Activated T-cell treated with anti-CD3 and anti-CD28 coated beads, Interleukin-2, amount 50 U/mL, for 4 hours (primary cell): ENCODE measurements around the gene RAB11FIP3. TPM values are rescaled to one million over a fixed set of nuclear protein-coding genes. Genes with fewer than 3 reads are reported as not detected.

Experiments used
- ATAC-seq, 2 donors: fragments of 200-7000 bp; cut with Tn5 transposase; one replicate each; pipeline ENCODE4 v1.10.0; 2021
- DNase-seq: peaks from one replicate; pipeline ENCODE4 v3.0.0-alpha.2; 2020
- H3K27me3 Mint-ChIP-seq: one replicate; pipeline ENCODE4 v1.8.0; 2021; ENCODE audit warnings: low read depth, mixed read lengths
- H3K36me3 Mint-ChIP-seq: one replicate; pipeline ENCODE4 v1.8.0; 2022; ENCODE audit warnings: mixed read lengths; ENCODE audit not compliant: insufficient read depth
- H3K4me1 Mint-ChIP-seq: one replicate; pipeline ENCODE4 v1.8.0; 2021; ENCODE audit warnings: low read depth, mixed read lengths
- H3K4me3 Mint-ChIP-seq: one replicate; pipeline ENCODE4 v1.8.0; 2021; ENCODE audit warnings: mild to moderate bottlenecking, moderate library complexity, mixed read lengths
- H3K9me3 Mint-ChIP-seq: one replicate; pipeline ENCODE4 v1.8.0; 2021; ENCODE audit warnings: mixed read lengths
- total RNA-seq, 3 donors: library from RNA; stranded (reverse); gene quantifications; one replicate each; pipeline ENCODE4 v1.2.1, GENCODE V29; 2021

Gene RAB11FIP3
- total RNA-seq, 3 donors from 2014 or later: 28.2 to 31.3 (median 28.8) TPM

- Mint-ChIP-seq H3K36me3 (peaks cover 2% of the 10 kb centered on the region), H3K9me3 (no peaks in the 10 kb centered on the region), H3K27me3 (no peaks in the 10 kb centered on the region), H3K4me3 (no peak overlapping the region), H3K4me1 (no peaks in the 10 kb centered on the region)
- ATAC-seq: no peak
- DNase-seq: no peak
Measured at GRCh38 chr16:513950-514349, 88.5 kb downstream of the RAB11FIP3 start.

- H3K4me1 Mint-ChIP-seq: no peaks in the 10 kb centered on the region
- no peak for ATAC-seq
- no peaks in the 10 kb centered on the region for H3K9me3 Mint-ChIP-seq
- H3K36me3 Mint-ChIP-seq: peaks cover 2% of the 10 kb centered on the region
- no peaks in the 10 kb centered on the region for H3K27me3 Mint-ChIP-seq
- DNase-seq: no peak
- no peak overlapping the region for H3K4me3 Mint-ChIP-seq
Measured at GRCh38 chr16:515175-515938, 89.9 kb downstream of the RAB11FIP3 start.

GRCh38 chr16:515939-516226, 90.4 kb downstream of the RAB11FIP3 start:
- Mint-ChIP-seq H3K9me3 (no peaks in the 10 kb centered on the region), H3K27me3 (no peaks in the 10 kb centered on the region), H3K4me3 (no peak overlapping the region), H3K4me1 (no peaks in the 10 kb centered on the region), H3K36me3 (peaks cover 2% of the 10 kb centered on the region)
- DNase-seq: no peak
- no peak for ATAC-seq

- DNase-seq: no peak
- no peaks in the 10 kb centered on the region for H3K9me3 Mint-ChIP-seq
- H3K4me3 Mint-ChIP-seq: no peak overlapping the region
- H3K36me3 Mint-ChIP-seq: peaks cover 2% of the 10 kb centered on the region
- H3K4me1 Mint-ChIP-seq: no peaks in the 10 kb centered on the region
- ATAC-seq: no peak
- no peaks in the 10 kb centered on the region for H3K27me3 Mint-ChIP-seq
Measured at GRCh38 chr16:516301-516700, 90.9 kb downstream of the RAB11FIP3 start.

- H3K4me3 Mint-ChIP-seq: no peak overlapping the region
- peaks cover 2% of the 10 kb centered on the region for H3K36me3 Mint-ChIP-seq
- ATAC-seq (no peak), DNase-seq (no peak)
- no peaks in the 10 kb centered on the region for H3K4me1 Mint-ChIP-seq
- no peaks in the 10 kb centered on the region for H3K27me3 Mint-ChIP-seq
- H3K9me3 Mint-ChIP-seq: no peaks in the 10 kb centered on the region
Measured at GRCh38 chr16:518858-519257, 93.4 kb downstream of the RAB11FIP3 start.

- no peaks in the 10 kb centered on the region for H3K27me3 Mint-ChIP-seq
- DNase-seq (no peak), ATAC-seq (no peak)
- peaks cover 5% of the 10 kb centered on the region for H3K4me1 Mint-ChIP-seq
- no peak overlapping the region for H3K4me3 Mint-ChIP-seq
- peaks cover under 1% of the 10 kb centered on the region for H3K36me3 Mint-ChIP-seq
- H3K9me3 Mint-ChIP-seq: no peaks in the 10 kb centered on the region
Measured at GRCh38 chr16:519425-519824, 94.0 kb downstream of the RAB11FIP3 start.

- no peaks in the 10 kb centered on the region for H3K9me3 Mint-ChIP-seq
- H3K4me1 Mint-ChIP-seq: peaks cover 9% of the 10 kb centered on the region
- no peaks in the 10 kb centered on the region for H3K36me3 Mint-ChIP-seq
- no peaks in the 10 kb centered on the region for H3K27me3 Mint-ChIP-seq
- DNase-seq: no peak
- no peak overlapping the region for H3K4me3 Mint-ChIP-seq
- ATAC-seq: no peak
Measured at GRCh38 chr16:519841-520687, 94.6 kb downstream of the RAB11FIP3 start.

GRCh38 chr16:520847-521246, 95.4 kb downstream of the RAB11FIP3 start:
- no peaks in the 10 kb centered on the region for H3K27me3 Mint-ChIP-seq
- H3K4me1 Mint-ChIP-seq: peaks cover 17% of the 10 kb centered on the region
- no peak overlapping the region for H3K4me3 Mint-ChIP-seq
- H3K9me3 Mint-ChIP-seq: no peaks in the 10 kb centered on the region
- DNase-seq: no peak
- H3K36me3 Mint-ChIP-seq: peaks cover 2% of the 10 kb centered on the region
- ATAC-seq: no peak

- Mint-ChIP-seq H3K27me3 (no peaks in the 10 kb centered on the region), H3K36me3 (peaks cover 2% of the 10 kb centered on the region), H3K4me3 (no peak overlapping the region), H3K4me1 (peaks cover 19% of the 10 kb centered on the region), H3K9me3 (no peaks in the 10 kb centered on the region)
- ATAC-seq (no peak), DNase-seq (no peak)
Measured at GRCh38 chr16:521381-522210, 96.1 kb downstream of the RAB11FIP3 start.

- no peak for ATAC-seq
- H3K27me3 Mint-ChIP-seq: no peaks in the 10 kb centered on the region
- H3K9me3 Mint-ChIP-seq: no peaks in the 10 kb centered on the region
- no peak overlapping the region for H3K4me3 Mint-ChIP-seq
- no peak for DNase-seq
- peaks cover 21% of the 10 kb centered on the region for H3K4me1 Mint-ChIP-seq
- H3K36me3 Mint-ChIP-seq: peaks cover 2% of the 10 kb centered on the region
Measured at GRCh38 chr16:522320-523096, 97.1 kb downstream of the RAB11FIP3 start.

- H3K4me1 Mint-ChIP-seq: peaks cover 21% of the 10 kb centered on the region
- DNase-seq: no peak
- peaks cover 2% of the 10 kb centered on the region for H3K36me3 Mint-ChIP-seq
- no peak for ATAC-seq
- no peaks in the 10 kb centered on the region for H3K9me3 Mint-ChIP-seq
- no peaks in the 10 kb centered on the region for H3K27me3 Mint-ChIP-seq
- no peak overlapping the region for H3K4me3 Mint-ChIP-seq
Measured at GRCh38 chr16:523097-523741, 97.8 kb downstream of the RAB11FIP3 start.

- Mint-ChIP-seq H3K9me3 (no peaks in the 10 kb centered on the region), H3K4me1 (peaks cover 30% of the 10 kb centered on the region), H3K27me3 (no peaks in the 10 kb centered on the region), H3K4me3 (no peak overlapping the region), H3K36me3 (peaks cover 2% of the 10 kb centered on the region)
- DNase-seq: no peak
- ATAC-seq: no peak
Measured at GRCh38 chr16:524274-525040, 99.0 kb downstream of the RAB11FIP3 start.

- no peaks in the 10 kb centered on the region for H3K27me3 Mint-ChIP-seq
- peak; percentile 3 to 5 for ATAC-seq
- H3K4me3 Mint-ChIP-seq: peak overlapping the region; percentile 91
- no peak for DNase-seq
- peaks cover 36% of the 10 kb centered on the region for H3K4me1 Mint-ChIP-seq
- peaks cover 6% of the 10 kb centered on the region for H3K36me3 Mint-ChIP-seq
- H3K9me3 Mint-ChIP-seq: no peaks in the 10 kb centered on the region
Measured at GRCh38 chr16:525123-525519, 99.7 kb downstream of the RAB11FIP3 start.
